ENCODE data around the gene VRK1.

- TF ChIP-seq CTCF (IDR thresholded peaks at IDR 0.05), result no peak
- no peak for TF ChIP-seq POLR2A (IDR thresholded peaks at IDR 0.05; ENCODE audit: low read length)
- TF ChIP-seq EHMT2 (IDR thresholded peaks at IDR 0.05; ENCODE audit: low read depth), result no peak
- TF ChIP-seq EP300 (IDR thresholded peaks at IDR 0.05), result no peak
- no peak for TF ChIP-seq MAFK (IDR thresholded peaks at IDR 0.05; ENCODE audit: partially characterized antibody)
- TF ChIP-seq JUN (IDR thresholded peaks at IDR 0.05), result no peak
- TF ChIP-seq RAD21 (conservative IDR thresholded peaks at IDR 0.05 in 1 of 2, IDR thresholded peaks at IDR 0.05 in 1 of 2), result no peak
- TF ChIP-seq TFCP2L1 (CRISPR knock-in tag; IDR thresholded peaks at IDR 0.05), result no peak
- TF ChIP-seq REST (IDR thresholded peaks at IDR 0.05), result no peak
- TF ChIP-seq USF2 (IDR thresholded peaks at IDR 0.05), result no peak
- TF ChIP-seq RCOR1 (IDR thresholded peaks at IDR 0.05; ENCODE audit: low read depth, low read length), result no peak
- TF ChIP-seq HMGXB4 (CRISPR knock-in tag; IDR thresholded peaks at IDR 0.05; ENCODE audit: borderline replicate concordance), result no peak
- TF ChIP-seq ZNF302 (CRISPR knock-in tag; IDR thresholded peaks at IDR 0.05), result no peak
- no peak for TF ChIP-seq CEBPB (IDR thresholded peaks at IDR 0.05)
Observed at GRCh38 chr14:96903444-96904023, 106.4 kb downstream of the VRK1 start.

Data from A549 (cell line).